GM18511 (cell line): ENCODE data around the gene MYL9.

Experiments
- ATAC-seq: cut with Tn5 transposase; IDR thresholded peaks from one replicate; pipeline ENCODE4 v1.9.1; 2021; ENCODE audit warnings: mild to moderate bottlenecking, moderate library complexity; ENCODE audit not compliant: unreplicated experiment

The MYL9 gene

DNA sequence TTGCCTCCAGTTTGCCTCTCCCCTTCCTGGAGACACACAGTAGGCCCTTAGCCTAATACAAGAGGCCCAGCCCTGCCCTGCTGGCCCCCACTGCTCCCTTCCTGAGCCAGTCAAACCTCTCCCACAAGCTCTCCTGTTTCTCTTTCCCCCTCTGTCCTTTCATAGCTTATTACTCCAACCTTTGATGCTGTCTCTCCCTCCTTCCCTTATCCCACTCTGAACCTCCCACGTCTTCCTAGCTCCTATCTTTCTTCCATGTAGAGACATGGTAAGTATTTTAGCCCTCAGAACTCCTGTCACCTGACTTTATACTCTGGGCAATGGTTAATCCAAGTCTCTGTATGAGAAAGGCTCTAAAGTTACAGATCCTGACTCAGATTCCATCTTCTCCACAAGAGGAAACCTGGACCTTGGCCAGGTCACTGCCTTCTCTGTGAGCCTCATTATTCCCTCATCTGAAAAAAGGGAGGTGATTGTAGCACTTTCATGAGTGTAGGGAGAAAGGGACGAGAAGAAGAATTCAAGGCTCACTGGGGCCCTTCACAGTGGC lies 38.8 kb downstream of the MYL9 start:
- no peak for ATAC-seq

DNA sequence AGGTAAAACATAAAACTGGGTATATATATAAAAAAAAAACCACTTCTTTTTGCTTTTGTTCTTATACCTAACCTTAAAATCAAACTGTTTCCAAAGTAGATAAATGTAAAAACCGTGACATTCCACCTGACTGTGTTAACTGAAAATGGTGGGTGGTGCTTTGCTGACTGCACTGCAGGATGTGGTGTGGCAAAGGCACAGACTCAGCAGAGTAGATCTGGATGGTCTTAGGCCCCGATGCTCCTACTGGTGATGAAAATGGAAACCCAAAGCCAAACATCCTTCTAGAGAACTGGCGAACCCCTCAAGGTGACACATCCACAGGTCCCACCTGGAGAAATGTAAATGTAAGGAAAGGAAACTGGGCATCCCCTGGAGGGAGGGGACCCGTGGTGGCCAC lies 41.0 kb downstream of the MYL9 start:
- no peak for ATAC-seq

DNA sequence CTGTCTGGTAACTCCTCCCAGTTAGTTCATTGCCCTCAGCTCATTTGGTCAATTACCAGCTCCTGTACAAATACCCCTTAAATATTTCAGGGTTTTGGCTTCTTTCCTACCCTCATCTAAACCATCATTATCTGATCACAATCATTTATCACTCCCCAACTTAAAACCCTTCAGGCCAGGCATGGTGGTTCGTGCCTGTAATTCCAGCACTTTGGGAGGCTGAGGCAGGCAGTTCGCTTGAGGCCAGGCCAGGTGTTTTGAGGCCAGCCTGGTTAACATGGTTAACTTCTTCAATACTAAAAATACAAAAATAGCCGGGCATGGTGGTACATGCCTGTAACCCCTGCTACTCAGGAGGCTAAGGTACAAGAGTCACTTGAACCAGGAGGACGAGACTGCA lies 41.5 kb downstream of the MYL9 start:
- ATAC-seq = no peak

DNA sequence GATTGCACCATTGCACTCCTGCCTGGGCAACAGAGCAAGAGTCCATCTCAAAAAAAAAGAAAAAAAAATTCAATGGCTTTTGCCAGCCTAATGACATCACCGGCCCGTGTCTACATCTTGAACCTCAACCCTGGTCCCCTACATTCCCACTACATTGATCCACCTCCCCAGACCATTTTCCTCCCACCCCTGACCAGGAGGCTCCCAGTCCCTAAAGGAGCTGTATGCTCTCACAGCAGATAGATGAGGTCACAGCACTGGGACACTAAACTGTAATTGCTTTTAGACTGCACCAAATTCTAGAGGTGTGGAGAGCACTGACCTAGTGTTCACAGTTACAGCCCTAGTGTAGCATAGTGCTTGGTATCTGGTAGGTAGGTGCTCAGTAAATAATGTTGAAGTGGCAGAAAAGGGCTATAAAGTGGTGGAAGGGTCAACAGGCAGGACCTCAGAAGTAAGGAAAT lies 42.7 kb downstream of the MYL9 start:
- ATAC-seq = no peak

GRCh38 chr20:36585410-36586125 lies 44.2 kb downstream of the MYL9 start:
- ATAC-seq = no peak

DNA sequence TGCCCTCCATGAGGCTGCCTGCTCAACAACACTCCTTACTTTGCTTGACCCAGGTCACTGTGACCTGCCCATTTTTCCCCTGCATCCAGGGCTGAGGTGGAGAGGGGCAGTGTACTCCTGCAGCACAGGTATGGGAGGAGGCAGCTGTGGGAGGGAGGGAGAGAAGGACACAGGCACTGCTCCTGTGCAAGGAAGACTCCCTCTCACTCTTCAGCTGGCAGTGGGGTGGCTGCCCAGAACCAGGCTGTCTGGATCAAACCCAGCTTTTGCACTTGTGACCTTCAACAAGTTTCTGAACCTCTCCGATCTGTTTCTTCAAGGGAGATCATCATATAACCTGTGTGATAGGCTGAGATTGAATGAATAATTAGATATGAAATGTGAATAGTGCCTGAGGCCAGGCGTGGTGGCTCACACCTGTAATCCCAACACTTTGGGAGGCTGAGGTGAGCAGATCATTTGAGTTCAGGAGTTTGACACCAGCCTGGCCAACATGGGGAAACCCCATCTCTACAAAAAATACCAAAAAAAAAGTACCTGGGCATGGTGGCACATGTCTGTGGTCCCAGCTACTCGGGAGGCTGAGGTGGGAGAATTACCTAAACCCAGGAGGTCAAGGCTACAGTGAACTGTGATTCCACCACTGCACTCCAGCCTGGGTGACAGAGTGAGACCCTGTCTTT lies 46.2 kb downstream of the MYL9 start:
- no peak for ATAC-seq

DNA sequence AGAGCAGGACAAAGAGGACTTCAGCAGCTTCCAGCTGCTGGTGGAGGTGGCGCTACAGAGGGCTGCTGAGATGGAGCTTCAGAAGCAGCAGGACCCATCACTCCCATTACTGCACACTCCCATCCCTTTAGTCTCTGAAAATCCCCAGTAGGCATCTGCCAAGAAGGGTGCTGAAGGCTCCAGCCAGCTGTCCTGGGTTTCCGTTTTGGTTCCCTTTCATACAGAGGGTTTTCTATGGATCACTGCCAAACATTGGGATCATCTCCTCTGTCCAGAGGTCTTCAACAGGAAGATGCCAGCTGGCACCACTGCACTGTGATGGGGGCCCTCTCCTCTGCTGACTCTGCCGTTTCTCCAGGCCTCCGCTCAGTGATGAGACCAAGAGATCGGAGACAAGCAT lies 50.0 kb downstream of the MYL9 start:
- ATAC-seq = no peak

DNA sequence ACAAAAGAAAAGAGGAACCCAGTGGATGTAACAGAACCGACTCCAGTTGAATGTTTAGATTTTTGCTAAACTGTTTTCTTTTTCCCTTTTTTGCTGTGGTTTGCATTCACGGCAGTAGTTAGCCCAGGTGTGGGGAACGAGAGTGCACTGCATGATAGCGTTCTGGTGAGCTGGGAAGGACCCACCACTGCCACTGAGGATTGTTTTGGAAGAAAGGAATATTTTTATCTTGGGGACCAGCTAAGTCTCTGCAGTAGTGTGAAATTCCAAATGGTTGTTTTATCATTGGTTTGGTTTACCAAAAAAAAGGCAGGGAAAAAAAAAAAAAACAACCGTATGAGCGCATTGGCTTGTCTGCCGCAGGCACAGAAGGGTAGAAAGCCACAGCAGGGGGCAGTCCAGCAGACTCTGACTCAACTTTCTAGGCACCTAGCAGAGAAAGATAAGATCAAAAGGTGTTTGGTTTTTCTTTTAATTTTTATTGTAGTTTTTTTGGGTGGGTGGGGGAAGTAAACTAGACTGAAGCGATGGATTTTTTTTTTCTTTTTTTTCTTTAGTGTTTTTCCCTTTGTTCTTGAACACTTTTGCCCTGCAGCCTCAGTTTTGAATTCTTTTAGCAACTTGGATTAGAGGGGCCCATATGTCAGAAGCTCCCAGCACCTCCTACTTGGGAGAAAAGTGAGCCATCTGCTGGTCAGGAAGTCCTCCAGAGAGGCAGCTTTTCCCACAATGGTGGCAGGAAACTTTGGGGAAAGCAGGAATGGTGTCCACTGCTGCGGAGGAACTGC lies 50.7 kb downstream of the MYL9 start:
- no peak for ATAC-seq

- no peak for ATAC-seq
Measured at GRCh38 chr20:36593347-36593929, 52.1 kb downstream of the MYL9 start.

GRCh38 chr20:36599912-36600345 lies 58.6 kb downstream of the MYL9 start:
- no peak for ATAC-seq
